SK-N-MC (cell line): ENCODE data around the gene SOX5.

Source experiments
- EZH2 ChIP-seq: fragments of 200-600 bp; sonication (generic); IDR thresholded peaks from one replicate; pipeline ENCODE4 v1.6.1; 2017; ENCODE audit warnings: antibody characterized with exemption
- POLR2AphosphoS5 ChIP-seq: IDR thresholded peaks from 2 replicates; pipeline ENCODE4 v1.6.1; 2012; ENCODE audit warnings: mild to moderate bottlenecking, low read depth, low read length, borderline replicate concordance

GRCh38 chr12:23888396-23889068 lies 60.9 kb downstream of the SOX5 start:
- TF ChIP-seq POLR2AphosphoS5 (no peak), EZH2 (no peak)
